SKM-1 (cell line): ENCODE results near the gene ZXDC.

Experiments used
- DNase-seq: peaks from one replicate; lab custom pipeline; 2025; ENCODE audit not compliant: unreplicated experiment; lab: John Stamatoyannopoulos, UW

Gene ZXDC

DNA sequence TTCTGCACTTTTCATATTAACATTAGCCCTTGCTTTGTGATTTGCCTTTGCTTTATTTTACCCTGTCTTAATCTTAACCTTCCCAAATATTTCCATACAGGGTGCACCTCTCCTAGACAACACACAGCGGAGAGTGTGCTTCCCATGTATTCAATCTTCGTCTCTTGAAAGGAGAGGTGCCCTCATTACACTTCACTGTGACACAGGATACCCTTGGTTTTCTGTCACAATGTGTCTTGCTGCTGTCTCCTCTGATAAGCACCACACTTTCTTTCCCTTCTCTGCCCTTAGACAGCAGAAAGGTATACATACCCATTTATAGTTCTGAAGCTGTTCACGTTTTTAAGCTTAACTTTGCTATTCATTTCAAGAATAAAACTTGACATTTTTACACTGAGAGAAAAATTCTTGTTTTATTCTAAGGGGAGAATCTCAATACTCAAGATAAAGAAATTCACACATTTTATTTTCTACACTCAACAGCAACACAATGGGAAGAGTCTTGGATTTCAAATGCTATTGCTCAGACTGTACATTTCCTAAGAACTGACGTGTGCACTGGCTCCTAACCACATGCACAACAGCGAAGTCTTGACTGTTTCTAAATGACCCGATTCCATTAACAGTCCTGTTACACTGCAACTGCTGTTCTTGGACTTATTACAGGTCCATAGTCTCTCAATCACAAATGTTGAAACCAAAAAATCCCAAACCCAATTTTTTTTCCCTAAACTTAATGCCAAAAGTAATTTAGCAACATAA is 21.1 kb downstream of the ZXDC start:
- no peak for DNase-seq

DNA sequence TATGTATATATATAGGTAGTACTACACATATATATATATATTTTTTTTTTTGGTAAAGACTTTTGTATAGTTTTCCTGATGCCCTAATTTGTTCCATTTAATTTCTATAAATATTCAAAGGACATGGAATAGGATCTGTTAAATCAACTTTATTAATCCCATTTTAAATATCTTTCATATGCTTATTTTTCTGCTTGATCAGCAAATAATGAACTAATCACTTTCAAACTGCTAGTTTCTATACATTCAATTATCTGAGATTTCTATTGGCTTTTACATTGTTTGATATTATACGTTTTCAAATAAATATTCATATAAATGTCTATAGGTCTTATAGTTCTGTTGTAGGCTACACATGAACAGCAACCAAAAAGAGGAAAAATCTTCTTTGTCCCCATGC is 21.7 kb downstream of the ZXDC start:
- no peak for DNase-seq

DNA sequence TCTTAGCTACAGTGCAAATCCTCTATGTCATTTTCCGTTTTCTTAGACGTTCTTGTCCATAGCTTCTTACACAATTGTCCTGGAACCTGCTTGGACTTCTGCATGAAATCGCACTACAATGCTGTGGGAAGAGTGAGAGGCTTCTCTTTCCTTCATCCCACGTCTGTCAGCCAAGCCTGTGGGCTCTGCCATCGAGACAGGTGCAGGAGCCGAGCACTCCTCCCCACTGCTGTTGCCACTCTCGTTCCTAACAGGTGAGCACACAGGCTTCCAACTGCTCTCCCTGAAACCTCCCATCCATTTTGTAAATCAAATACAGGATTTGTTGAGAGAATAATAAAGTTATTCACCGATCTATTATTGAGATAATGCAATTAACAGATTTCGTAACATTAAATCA is 23.5 kb downstream of the ZXDC start:
- DNase-seq, result no peak

DNA sequence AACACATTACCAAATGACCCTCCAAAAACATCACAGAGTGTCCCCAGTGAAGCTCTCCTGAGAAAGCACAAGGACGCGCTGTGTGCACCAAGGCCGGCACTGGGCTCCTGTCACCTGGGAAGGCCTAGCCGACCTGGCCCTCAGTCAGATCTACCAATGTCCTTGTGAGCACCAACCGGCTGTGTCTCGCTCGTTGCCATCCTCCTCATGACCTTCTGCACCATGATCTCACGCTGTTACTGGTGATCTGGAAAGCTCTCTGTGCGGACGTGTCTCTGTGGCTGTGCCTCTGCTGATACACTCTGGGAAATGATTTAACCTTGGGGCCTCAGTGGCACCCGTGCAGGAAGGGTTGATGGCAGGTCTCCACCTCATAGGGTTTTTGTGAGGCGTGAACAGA is 24.2 kb downstream of the ZXDC start:
- no peak for DNase-seq

DNA sequence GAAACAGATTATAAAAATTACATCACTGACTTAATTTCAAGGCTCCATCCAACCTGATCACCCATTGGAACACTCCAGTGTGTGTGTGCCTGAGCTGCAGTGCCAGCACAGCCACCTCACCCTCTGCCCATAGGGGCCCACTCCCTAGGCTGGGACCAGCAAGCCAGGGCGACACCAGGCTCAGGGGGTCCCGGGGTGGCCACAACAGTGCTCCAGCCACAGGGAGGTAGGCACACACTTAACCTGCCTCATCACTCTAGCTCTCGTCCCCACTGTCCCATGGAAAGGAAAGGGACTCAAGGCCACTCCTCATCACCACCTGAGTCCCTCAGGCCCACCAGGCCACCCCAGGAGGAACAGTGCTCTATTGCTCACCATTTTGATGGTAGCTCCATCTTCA is 24.9 kb downstream of the ZXDC start:
- no peak for DNase-seq

DNA sequence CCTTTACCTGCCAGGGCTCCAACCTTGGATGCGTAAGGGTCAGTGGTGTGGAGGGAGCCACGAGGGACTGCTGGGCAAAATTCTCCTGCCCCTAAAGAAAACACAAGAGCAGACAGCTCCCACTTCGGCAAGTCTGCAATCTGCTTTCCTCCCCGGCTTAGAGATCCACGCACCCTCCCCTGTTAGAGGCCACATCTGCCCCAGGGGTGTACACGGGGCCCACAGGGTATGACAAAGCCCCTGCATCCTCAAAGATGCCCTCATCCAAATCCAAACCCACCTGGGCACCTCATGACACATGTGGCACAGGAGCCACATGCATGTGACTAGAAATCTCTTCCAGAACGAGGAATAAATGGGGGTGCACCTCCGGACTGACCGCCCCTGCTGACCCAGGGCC is 25.5 kb downstream of the ZXDC start:
- no peak for DNase-seq

DNA sequence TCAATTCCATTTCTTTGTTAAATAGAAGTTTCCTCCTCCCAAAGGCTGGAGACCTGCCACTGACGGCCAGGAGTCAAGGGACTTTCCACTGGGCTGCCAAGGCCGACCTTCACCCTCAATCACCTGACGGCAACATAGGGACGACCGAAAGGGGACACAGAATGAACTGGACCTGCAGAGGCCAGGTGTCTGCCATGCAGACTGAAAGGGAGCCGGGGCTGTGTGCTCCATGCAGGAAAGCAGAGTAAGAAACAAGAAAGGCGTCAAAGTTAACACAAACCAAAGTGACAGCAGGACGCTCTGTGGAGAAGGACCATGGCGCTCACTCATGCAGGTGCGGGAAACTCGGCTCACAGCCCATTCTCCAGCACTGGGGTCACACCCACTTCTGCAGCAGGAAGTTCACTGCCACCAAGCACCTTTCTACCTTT is 26.1 kb downstream of the ZXDC start:
- DNase-seq, result no peak

DNA sequence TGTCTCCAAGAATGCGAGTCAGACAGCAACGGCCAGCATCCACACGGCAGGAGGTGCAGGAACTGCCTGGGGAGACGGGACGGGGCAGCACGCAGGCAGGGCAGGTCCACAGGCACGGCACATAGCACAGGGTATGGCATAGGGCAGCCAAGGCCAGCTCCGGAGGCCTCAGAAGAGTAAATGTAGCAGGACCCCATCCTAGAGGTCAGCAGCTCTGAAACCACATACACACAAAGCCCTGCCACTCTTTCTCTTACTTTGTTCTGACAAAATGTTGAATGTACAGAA is 26.9 kb downstream of the ZXDC start:
- DNase-seq, result no peak

DNA sequence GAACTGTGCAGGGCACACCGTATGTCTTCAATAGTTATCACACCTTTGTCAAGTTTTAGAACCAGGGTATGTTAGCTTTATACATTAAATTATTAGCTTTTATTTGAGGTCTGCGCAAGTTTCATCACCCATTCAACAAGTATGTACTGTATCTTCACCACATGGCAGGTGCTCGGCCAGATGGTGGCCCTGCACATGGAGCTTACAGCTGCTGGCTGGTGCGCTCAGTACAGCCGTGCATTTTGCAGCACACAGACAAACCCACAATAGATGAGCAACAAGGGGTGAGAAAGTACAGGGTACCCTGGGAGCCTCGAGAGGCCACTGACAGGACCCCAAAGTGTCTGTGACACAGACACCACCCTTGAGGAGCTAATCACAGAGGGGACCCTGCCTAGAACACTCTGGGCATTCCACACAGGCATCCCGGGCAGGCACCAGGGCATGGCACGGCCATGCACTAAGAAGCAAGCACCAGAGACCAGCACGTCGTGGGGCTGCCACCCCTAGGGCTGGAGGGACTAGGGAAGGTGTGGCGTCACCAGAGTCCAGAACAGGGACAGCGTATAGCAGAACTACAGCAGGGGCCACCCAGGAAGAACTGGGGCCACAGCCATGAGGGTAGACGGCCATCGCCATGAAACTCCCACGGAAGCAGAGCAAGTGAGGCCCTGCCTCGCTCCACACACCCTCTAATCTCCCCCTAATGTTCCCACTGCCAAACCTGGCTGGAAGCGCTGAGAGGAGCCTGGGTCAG is 27.4 kb downstream of the ZXDC start:
- DNase-seq, result no peak

DNA sequence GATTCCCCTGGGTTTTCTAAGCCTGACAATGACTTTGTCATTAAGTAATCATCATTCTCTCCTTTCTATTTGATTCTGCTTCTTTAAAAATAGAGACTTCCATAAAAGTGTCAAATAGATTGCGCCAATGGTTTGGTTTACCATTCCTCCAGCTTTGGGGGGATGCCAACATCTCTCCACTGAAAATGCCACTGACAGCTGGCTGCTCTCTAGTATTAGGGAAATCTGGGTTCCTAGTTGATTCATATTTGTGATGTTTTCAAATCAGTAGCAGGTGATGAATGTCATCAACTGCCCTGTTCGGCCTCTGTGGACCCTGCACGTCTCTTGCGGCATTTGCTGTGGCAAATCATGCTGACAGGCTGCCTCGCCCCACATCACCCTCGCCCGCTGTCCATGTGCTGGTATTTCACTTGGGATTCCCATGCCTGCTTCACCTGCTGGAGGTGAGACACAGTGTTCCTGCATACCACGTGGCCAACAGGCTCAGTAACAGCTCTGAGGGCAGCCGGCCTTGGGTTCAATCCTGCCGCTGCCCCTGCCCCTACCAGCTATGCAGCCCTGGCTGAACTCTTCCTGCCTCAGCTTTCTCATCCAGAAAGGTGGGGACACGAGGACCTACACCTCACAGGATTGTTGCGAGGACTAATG is 28.1 kb downstream of the ZXDC start:
- no peak for DNase-seq

DNA sequence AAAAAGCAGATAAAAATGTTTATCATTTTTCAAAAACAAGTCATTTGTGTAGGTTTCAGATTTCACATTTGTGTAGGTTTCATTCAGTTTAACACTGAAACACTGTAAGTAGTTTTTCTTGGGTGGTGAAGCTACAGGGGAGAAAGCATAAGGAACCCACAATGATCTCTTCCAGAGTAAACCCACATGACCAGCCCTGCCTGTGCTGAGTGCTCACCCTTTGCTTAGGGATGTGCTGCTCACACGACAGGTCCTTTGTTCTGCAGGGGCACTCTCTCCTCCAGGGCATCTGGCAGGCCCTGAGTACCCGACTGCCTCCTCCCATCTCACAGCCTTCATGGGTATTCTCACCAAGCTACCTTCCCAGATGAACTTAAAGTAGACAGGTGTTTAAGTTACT is 28.9 kb downstream of the ZXDC start:
- DNase-seq, result no peak

DNA sequence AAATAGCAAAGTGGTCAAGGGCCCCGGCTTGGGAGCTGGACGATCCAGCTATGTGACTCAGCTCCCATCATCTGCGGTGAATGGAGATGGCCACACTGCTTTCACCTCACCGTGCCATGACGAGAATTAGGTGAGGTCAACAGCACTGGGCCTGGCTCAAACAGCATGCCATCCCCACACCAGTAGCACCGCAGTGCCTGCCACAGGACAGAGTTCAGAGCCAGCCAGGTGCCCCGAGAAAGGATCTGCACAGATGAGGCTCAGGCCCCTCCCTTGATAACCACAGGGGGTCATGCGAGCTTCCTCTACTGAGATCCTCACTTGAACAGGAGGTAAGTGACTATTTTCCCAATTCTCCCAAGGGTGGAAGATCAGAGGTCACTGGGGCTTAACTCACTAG is 29.4 kb downstream of the ZXDC start:
- no peak for DNase-seq

DNA sequence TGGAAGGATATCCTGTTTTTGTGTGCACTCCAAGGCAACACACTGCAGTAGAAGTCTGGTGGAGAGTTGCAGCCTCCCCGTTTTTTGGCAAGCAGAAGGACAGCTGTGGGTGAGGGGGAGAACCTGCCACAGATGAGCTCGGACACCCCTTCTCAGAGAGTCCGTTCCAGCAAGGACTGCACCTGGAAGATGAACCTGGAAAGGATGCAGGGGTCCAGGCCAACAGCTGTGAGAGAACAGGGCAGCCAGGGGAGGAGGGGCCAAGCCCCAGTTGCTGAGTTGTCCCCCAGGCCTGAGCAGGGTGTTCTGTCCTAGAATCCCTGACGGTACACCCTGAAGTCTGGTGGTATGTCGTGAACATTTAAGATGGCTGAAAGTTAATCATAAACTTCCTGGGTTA is 30.2 kb downstream of the ZXDC start:
- DNase-seq, result no peak

DNA sequence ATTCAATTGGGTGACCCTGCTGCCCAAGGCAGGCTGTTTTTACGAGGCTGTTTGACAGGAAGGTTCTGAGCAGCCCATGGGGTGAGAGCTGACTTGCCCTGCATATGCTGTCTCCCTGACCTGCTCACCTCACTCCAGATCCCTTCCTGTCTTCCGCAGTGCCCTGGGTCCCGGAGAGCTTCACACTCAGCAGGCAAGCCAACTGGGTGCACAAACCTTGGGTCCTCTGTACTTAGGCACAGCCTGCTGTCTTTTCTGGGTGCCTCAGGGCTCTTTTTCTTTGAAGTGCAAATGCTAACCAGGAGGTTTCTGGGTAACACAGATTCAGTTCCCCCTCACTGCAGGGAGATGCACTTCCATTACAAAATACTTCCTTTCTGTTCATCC is 32.8 kb downstream of the ZXDC start:
- DNase-seq, result no peak

DNA sequence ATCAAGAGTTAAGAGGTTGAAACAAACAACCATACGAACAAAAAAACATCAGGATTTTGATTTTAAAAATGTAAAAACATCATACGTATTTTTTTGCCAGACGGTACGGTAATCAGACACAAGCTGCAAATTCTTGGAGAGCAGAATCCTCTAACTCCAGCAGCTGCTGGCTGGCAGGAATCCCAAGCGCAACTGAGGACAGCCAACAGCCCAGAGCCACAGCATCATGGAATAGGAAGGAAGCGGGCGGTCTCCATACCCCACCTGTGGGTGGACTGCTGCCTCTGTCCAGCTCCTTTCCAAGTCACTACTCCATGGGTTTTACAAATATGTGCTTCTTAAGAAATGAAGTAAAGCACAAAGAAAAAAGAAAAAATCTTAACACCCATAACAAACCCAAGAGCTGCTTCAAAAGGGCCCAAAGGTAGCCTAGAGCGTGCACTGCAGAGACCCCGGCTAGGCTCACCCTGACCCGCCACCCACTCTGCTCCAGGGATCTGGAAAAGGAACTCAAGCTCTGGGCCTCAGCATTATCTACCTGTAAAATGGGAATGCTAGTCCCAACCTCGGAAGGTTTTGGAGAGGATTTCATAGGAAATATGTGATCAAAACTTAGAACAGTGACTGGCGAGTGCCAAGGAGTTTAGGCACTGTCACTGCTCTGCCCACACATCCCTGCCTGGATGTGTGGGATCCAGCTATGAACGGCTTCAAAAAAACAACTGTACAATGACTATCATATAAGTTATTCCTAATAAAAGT is 33.4 kb downstream of the ZXDC start:
- no peak for DNase-seq

DNA sequence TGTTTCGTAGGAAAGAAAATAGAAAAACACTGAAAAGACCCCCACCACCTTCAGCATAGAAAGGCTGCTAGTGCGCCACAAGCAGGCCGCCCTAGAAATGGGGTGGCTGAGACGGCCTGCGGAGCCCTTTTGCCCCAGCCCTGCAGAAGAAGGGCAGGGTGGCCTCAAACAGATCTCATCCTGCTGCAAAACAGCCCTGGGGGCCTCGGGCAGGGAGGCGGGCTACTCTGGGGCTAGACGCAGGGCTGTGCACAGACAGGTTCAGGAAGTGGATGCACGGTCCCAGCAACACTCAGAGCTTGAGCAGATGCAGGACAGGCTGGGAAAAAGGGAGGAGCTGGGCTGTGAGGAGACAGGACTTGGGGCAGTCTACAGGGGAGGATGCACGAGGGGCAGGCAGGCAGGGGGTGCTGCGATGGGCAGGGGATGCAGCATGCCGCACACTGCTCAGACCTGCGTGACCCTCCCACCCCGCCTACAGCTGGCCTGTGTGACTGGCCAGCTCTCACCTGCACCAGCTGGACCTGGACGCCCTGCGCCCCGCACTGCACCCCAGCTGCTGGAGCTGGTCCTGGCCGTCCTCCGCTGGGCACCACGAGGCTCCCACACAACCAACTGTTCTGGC is 34.3 kb downstream of the ZXDC start:
- DNase-seq, result no peak

DNA sequence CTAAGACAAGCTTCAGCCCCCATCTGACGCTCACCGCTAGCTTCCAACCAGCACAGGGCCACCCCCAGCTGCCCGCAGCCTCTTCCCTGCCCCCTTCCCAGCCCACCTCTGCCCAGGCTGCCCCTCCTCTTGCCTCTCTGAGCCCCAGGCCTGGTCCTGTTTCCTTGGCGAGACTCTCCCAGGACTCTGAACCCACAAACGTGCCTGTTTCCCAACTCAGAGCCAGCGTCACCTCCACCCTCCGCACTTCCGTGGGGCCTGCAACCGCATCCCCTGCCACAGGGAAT is 35.0 kb downstream of the ZXDC start:
- DNase-seq, result no peak

DNA sequence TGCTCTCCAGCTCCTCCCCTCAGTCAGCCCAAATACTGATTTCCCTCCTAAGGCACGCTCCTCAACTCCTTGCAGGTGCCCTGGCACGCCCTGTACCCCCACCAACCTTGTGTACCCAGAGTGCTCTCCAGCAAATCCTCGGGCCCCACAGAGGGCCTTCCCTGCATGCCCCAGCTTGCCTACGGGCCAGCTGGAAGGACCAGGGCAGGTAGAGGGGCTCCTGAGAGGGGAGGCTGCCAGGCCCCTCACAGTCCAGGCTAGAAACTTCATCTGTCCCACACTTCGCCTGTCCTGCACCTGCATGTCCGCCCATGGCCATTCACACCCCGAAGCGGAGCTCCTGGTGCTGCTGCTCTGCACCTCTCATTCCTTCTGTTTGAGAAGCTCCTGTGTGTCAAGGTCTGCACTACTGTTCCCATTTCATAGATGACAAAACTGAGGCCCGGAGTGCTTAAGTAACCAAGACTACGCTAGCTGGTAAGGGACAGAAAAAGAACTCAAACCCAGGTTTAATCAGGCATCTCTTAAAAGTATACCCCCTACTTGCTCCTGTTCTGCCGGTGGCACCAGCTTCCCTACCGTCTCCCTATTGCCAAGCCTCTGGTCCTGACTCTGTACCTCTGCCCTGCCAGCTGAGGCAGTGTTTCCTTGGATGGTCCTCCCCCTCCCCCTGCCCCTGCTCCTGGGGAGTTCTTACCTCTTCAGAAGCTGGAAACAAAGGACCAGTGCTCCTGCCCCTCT is 35.6 kb downstream of the ZXDC start:
- DNase-seq, result no peak

DNA sequence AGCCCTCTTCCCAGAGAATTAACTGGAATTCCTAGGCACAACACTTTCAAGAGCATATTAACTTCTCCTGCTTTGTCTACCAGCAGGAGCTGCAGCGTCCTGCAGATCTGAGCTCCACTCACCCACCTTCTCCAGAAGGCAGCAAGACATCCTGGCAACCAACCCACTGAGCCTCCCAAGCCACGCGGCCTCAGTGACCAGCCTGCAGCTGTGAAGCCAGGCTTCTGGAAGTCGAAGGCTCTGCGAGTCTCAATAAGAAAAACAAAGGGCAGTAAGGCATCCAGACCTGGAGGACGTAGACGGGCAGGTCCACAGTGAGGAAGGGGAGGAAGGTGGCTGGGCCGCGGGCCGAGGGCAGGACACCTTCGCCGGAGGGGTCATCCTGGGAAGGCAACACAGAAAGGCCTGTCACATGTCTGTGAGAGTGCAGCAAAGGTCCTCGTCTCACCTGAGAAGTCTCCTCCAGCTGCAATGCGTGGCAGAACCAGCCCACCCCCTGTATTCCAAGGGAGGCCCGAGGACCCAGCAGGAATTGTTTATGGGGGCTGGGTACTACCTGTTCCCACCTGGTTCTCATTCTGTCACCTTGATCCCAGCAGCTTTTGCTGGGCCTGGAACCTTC is 36.2 kb downstream of the ZXDC start:
- no peak for DNase-seq

DNA sequence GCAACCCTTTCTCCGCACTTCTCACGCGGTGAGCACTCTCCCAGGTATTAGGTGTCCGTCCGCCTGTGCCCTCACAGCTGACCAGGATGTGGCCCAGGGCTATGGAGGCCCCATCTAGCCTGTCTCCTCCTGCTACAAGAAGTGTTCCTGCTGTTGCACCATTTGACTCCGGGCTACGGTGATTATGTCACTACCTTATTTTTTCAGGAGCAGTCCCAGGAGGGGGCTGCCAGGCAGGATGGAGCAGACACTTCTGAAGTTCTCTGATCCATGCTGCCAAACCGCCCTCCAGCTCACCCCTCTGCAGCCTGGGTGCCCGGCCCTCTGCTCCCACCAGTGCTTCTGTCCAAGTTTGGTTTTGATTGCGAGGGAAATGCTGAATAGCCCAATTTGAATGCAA is 36.9 kb downstream of the ZXDC start:
- no peak for DNase-seq
